Bronchial epithelial cell (primary cell): ENCODE measurements around the gene MRPS15. TPM values are rescaled to one million over a fixed set of nuclear protein-coding genes. Genes with fewer than 3 reads are reported as not detected.

Source experiments
- DNase-seq: peaks from one replicate; pipeline ENCODE4 v3.0.0-alpha.2; 2010; ENCODE audit warnings: low read depth
- FAIRE-seq: peaks from 2 replicates; lab custom pipeline; 2011; peaks lifted over from hg19 to GRCh38; lab: Jason Lieb, UNC
- H3K27me3 ChIP-seq: 2 replicates; pipeline ENCODE4 v1.5.1; 2011; ENCODE audit warnings: low read length; ENCODE audit not compliant: control insufficient read depth, insufficient read depth
- H3K36me3 ChIP-seq: 2 replicates; pipeline ENCODE4 v1.5.1; 2011; ENCODE audit warnings: low read length; ENCODE audit not compliant: control insufficient read depth, insufficient read depth
- H3K4me3 ChIP-seq: 2 replicates; pipeline ENCODE4 v1.5.1; 2011; ENCODE audit warnings: mild to moderate bottlenecking, low read depth, low read length, control low read depth
- total RNA-seq: library from RNA; depleted of rRNA; stranded (reverse); fragments of >200 nt; gene quantifications from 2 replicates; pipeline ENCODE4 v1.2.1, GENCODE V29; 2014
- TF ChIP-seq, protein P1 (sequence below): IDR thresholded peaks from 2 replicates; pipeline ENCODE4 v1.5.1; 2011; ENCODE audit warnings: mild to moderate bottlenecking, moderate library complexity, low read length, control low read depth, inconsistent platforms; ENCODE audit not compliant: insufficient read depth, severe bottlenecking

Gene MRPS15
- total RNA-seq, 1 donor from 2014 or later = 64.5 TPM

DNA sequence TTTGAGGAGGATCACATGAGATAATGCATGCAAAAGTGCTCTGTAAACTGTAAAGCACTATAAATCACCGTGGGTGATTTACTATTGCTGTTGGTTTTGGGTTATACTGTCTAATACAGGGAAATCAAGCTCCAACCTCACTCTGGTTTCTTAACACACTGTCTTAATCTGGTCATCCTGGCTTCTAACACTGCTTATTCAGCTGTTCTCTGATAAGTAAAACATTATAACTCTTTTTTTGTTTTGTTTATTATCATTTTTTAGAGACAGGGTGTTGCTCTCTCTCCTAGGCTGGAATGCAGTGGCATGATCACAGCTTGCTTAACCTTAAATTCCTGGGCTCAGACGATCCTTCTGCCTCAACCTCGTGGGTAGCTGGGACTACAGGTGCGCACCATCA lies 44.6 kb downstream of the MRPS15 start:
- TF ChIP-seq, protein P1, sequence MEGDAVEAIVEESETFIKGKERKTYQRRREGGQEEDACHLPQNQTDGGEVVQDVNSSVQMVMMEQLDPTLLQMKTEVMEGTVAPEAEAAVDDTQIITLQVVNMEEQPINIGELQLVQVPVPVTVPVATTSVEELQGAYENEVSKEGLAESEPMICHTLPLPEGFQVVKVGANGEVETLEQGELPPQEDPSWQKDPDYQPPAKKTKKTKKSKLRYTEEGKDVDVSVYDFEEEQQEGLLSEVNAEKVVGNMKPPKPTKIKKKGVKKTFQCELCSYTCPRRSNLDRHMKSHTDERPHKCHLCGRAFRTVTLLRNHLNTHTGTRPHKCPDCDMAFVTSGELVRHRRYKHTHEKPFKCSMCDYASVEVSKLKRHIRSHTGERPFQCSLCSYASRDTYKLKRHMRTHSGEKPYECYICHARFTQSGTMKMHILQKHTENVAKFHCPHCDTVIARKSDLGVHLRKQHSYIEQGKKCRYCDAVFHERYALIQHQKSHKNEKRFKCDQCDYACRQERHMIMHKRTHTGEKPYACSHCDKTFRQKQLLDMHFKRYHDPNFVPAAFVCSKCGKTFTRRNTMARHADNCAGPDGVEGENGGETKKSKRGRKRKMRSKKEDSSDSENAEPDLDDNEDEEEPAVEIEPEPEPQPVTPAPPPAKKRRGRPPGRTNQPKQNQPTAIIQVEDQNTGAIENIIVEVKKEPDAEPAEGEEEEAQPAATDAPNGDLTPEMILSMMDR = no peak

DNA sequence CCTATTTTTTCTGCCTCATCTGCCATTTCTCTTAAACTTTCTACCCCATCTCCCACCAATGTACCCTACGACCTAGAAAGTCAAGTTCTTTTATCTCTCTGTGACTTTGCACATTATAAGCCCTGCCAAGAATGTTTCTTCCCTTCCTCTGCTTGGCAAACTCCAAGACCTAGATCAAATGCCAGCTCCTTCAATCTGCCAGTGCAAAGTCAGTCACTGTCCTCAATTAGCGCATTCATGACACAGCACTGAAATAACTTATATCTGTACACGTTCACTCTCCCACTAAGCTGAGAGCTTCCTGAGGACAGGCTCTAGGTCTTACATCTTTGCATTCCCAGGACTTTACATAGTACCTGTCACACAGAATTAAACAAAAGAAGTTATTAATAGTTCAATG lies 45.0 kb downstream of the MRPS15 start:
- TF ChIP-seq, protein P1 = no peak
- Histone ChIP-seq H3K27me3 (no peaks in the 10 kb centered on the region), H3K36me3 (no peaks in the 10 kb centered on the region), H3K4me3 (no peak overlapping the region)
- no peak for DNase-seq
- FAIRE-seq = no peak

More for the DNA sequence above, 44.6 kb downstream of the MRPS15 start:
- DNase-seq (no peak), FAIRE-seq (no peak)
- no peaks in the 10 kb centered on the region for H3K36me3 ChIP-seq
- no peak overlapping the region for H3K4me3 ChIP-seq
- H3K27me3 ChIP-seq = no peaks in the 10 kb centered on the region

DNA sequence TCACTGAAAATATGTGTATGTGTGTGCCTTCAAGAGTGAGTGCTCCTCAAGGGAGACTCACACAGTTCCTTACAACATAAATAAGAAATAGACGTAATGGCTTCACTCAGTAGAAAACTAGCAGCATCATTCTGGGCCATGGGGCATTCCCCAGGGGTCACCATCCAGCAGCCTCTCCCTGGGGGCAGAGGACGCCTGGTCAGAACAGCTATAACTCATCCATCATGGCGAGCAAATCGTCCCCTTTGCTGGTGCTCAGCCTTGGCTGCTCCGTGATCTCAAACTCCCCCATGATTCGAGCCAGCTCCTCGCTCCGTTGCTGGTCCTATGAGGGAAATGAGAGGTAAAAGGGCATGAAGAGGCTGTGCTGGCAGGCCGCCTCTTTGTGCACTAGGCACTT lies 46.3 kb downstream of the MRPS15 start:
- Histone ChIP-seq H3K4me3 (no peak overlapping the region), H3K27me3 (no peaks in the 10 kb centered on the region), H3K36me3 (no peaks in the 10 kb centered on the region)
- TF ChIP-seq, protein P1 = no peak
- FAIRE-seq (no peak), DNase-seq (no peak)

DNA sequence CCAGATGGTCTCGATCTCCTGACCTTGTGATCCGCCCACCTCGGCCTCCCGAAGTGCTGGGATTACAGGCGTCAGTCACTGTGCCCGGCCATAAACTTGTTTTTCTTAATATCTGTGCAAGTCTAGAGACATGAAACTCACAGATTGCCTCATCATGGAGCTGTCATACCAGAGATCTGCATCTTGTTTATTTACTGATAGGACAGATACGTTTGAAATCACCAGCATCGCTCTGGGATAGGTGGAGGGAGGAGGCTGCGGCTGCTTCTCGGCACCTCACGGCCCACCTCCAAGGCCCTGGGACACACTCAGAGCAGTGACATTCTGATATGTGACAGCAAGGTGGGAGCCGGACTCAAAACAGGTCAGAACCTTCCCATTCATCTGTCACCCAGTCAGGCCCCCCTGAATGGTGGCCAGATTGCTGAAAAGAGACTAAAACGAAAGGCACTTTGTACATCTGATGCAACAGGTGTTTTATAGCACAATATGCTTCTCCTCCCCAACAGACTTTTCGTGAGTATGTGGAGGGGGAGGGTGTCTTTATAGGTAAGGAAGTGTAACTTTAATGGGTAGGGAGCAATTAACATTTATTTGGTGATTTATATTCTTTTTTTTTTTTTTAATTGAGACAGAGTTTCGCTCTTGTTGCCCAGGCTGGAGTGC lies 48.4 kb downstream of the MRPS15 start:
- no peak for FAIRE-seq
- TF ChIP-seq, protein P1 = no peak

DNA sequence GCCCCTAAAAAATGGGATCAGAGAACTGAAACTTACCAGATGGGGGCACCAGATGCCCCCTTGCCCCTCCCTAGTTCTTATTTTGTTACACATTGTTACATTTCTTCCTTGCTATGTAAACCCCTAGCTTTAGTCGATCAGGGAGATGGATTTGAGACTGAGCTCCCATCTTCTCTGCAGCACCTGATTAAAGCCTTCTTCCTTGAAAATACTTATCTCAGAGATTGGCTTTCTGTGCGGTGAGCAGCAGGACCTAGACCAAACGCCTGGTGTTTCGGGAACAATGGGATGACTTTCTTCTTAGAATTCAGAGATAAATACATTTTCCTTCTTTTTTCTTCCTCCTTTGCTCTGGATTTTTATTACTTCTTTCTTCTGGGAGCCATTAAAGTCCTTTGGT lies 49.8 kb downstream of the MRPS15 start:
- TF ChIP-seq, protein P1 = no peak
- Histone ChIP-seq H3K27me3 (no peaks in the 10 kb centered on the region), H3K36me3 (no peaks in the 10 kb centered on the region), H3K4me3 (no peak overlapping the region)
- DNase-seq = no peak
- no peak for FAIRE-seq

More for the DNA sequence above, 48.4 kb downstream of the MRPS15 start:
- Histone ChIP-seq H3K4me3 (no peak overlapping the region), H3K27me3 (no peaks in the 10 kb centered on the region), H3K36me3 (no peaks in the 10 kb centered on the region)
- no peak for DNase-seq
